Stomach (tissue), 9 donors: ENCODE measurements around the gene GLB1L2. TPM values are rescaled to one million over a fixed set of nuclear protein-coding genes. Genes with fewer than 3 reads are reported as not detected.
"Not testable (repeated sequence)": the region's sequence is repeated elsewhere in the genome, so short reads cannot be mapped to it uniquely, and the experiment has no call there.

Experiments used
- DNase-seq, 2 donors: peaks; one replicate each; pipeline versions ENCODE4 v3.0.0 to v3.0.0-alpha.2; 2013 to 2019
- H3K27ac ChIP-seq, 5 donors: fragments of 200-600 bp in 4 of 5; sonication (generic) in 4 of 5; one replicate each; pipeline ENCODE4 v1.5.1; 2013 to 2019; ENCODE audit warnings: mild to moderate bottlenecking in 1 of 5, moderate library complexity in 1 of 5
- H3K27me3 ChIP-seq, 3 donors: fragments of 200-600 bp; sonication (generic); one replicate each; pipeline ENCODE4 v1.5.1; 2017 to 2019; ENCODE audit warnings: mixed run types in 1 of 3
- H3K36me3 ChIP-seq, 4 donors: fragments of 200-600 bp; sonication (generic); 1 replicate in 3 of 4; 2 replicates in 1 of 4; pipeline ENCODE4 v1.5.1; 2016 to 2019
- H3K4me1 ChIP-seq, 4 donors: fragments of 200-600 bp; sonication (generic); one replicate each; pipeline ENCODE4 v1.5.1; 2016 to 2019
- H3K4me3 ChIP-seq, 4 donors: fragments of 200-600 bp; sonication (generic) in 3 of 4; one replicate each; pipeline ENCODE4 v1.5.1; 2016 to 2019; ENCODE audit warnings: mild to moderate bottlenecking in 1 of 4
- H3K9me3 ChIP-seq, 4 donors: fragments of 200-600 bp; sonication (generic); one replicate each; pipeline ENCODE4 v1.5.1; 2016 to 2019
- CTCF ChIP-seq, 7 experiments: fragments of 450-650 bp in 4 of 7; fragments of 200-600 bp in 3 of 7; sonication (generic) in 3 of 7; IDR thresholded peaks; one replicate each; pipeline ENCODE4 v1.5.1; 2016 to 2019; ENCODE audit warnings: antibody characterized with exemption in 7 of 7, control low read depth in 2 of 7, mild to moderate bottlenecking in 1 of 7
- EP300 ChIP-seq: sonication (generic); formaldehyde crosslinking; IDR thresholded peaks from one replicate; pipeline ENCODE4 v1.6.1; 2017; ENCODE audit warnings: antibody characterized with exemption
- POLR2A ChIP-seq, 4 donors: fragments of 450-650 bp; IDR thresholded peaks; one replicate each; pipeline ENCODE4 v1.6.1; 2016; ENCODE audit warnings: antibody characterized with exemption in 4 of 4, control low read depth in 2 of 4, mild to moderate bottlenecking in 1 of 4, moderate library complexity in 1 of 4
- POLR2AphosphoS5 ChIP-seq, 3 donors: sonication (generic); formaldehyde crosslinking; IDR thresholded peaks; one replicate each; pipeline ENCODE4 v1.6.1; 2016; ENCODE audit warnings: antibody characterized with exemption in 3 of 3
- WGBS, 5 donors: extraction: QIAGEN DNeasy Blood & Tissue Kit in 3 of 5; methylation state at CpG; one replicate each; pipeline versions ENCODE4 v1.1.5 to v1.1.7; 2013 to 2018; 5-methylcytosine and 5-hydroxymethylcytosine counted together
- intact Hi-C: fragments of 100-400 bp; cut with DNase I; formaldehyde crosslinking; loops from one replicate; pipeline ENCODE4 v1.15.1; 2023; ENCODE audit warnings: low total_unique reads
- polyA plus RNA-seq, 3 donors: library from polyadenylated mRNA; stranded (reverse); fragments of 200-250 nt; gene quantifications; one replicate each; pipeline ENCODE4 v1.2.3, GENCODE V29; 2013
- total RNA-seq, 5 donors: library from RNA; depleted of rRNA; stranded (reverse); fragments of >200 nt; gene quantifications; one replicate each; pipeline versions ENCODE4 v1.1.0 to v1.2.3, GENCODE V29; 2014 to 2016
- donor health status: healthy with polysubstance abuse.
- donor health status: Bipolar disorder and iron deficiency.
- donor health status: healthy.

The GLB1L2 gene
- total and polyA plus RNA-seq, 8 donors = 2.1 to 19.2 (median 5.3) TPM

- H3K4me3 ChIP-seq = no peak overlapping the region
- TF ChIP-seq EP300 (no peak), POLR2A (IDR thresholded peaks at IDR 0.05) (no peak), CTCF (IDR thresholded peaks at IDR 0.05) (no peak), POLR2AphosphoS5 (IDR thresholded peaks at IDR 0.05) (no peak)
- no peaks in the 10 kb centered on the region for H3K36me3 ChIP-seq
- H3K27ac ChIP-seq = no peak overlapping the region
- H3K9me3 ChIP-seq = peaks cover 0 to 16% (median 13%) of the 10 kb centered on the region in 4 donors
- no peaks in the 10 kb centered on the region for H3K4me1 ChIP-seq
- intact Hi-C loops = no loop called here
- WGBS, 5 donors = 82 to 93% (median 87%) methylated on average over 9 of the region's 9 CpGs
- peaks cover 0 to 16% (median 0%) of the 10 kb centered on the region in 3 donors for H3K27me3 ChIP-seq
- DNase-seq = no peak
Measured at GRCh38 chr11:134313821-134314607, 17.8 kb upstream of the GLB1L2 start.

GRCh38 chr11:134317103-134317502 is 14.7 kb upstream of the GLB1L2 start:
- TF ChIP-seq POLR2AphosphoS5 (IDR thresholded peaks at IDR 0.05) (no peak), POLR2A (IDR thresholded peaks at IDR 0.05) (no peak), CTCF (IDR thresholded peaks at IDR 0.05) (no peak), EP300 (no peak)
- peaks cover 0 to 7% (median 0%) of the 10 kb centered on the region in 3 donors for H3K27me3 ChIP-seq
- DNase-seq = no peak
- H3K4me1 ChIP-seq = no peaks in the 10 kb centered on the region
- H3K4me3 ChIP-seq = no peak overlapping the region
- WGBS, 5 donors = 91 to 96% (median 94%) methylated on average over 3 of the region's 3 CpGs
- H3K36me3 ChIP-seq = no peaks in the 10 kb centered on the region
- intact Hi-C loops = no loop called here
- peaks cover 0 to 30% (median 14%) of the 10 kb centered on the region in 4 donors for H3K9me3 ChIP-seq
- H3K27ac ChIP-seq = no peak overlapping the region

DNA sequence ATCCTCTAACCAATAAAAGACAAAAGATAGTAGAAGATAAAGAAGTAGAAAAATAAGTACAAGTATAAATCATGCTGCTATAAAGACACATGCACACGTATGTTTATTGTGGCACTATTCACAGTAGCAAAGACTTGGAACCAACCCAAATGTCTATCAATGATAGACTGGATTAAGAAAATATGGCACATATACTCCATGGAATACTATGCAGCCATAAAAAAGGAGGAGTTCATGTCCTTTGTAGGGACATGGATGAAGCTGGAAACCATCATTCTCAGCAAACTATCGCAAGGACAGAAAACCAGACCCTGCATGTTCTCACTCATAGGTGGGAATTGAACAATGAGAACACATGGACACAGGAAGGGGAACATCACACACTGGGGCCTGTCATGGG is 10.4 kb upstream of the GLB1L2 start:
- H3K4me3 ChIP-seq, DNase-seq, H3K4me1 ChIP-seq, H3K27ac ChIP-seq, H3K36me3 ChIP-seq, H3K27me3 ChIP-seq, intact Hi-C loops: not testable (repeated sequence)
- WGBS, 5 donors = 88 to 96% (median 90%) methylated on average over 2 of the region's 2 CpGs
- peaks cover 0 to 28% (median 14%) of the 10 kb centered on the region in 4 donors for H3K9me3 ChIP-seq

DNA sequence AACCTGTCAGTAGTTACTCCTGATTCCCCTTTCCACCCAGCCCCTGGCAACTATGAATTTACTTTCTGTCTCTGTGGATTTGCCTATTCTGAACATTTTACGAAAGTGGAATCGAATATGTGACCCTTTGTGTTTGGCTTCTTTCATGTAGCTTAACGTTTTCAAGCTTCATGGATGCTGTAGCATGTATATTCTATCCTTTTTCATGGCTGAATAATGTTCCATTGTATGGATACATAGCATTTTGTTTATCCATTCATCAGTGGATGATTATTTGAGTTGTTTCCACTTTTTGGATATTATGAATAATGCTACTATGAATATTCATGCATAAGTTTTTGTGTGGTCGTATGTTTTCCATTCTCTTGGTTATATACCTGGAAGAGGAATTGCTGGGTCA is 9.2 kb upstream of the GLB1L2 start:
- no peak overlapping the region for H3K27ac ChIP-seq
- TF ChIP-seq CTCF (IDR thresholded peaks at IDR 0.05) (no peak), POLR2AphosphoS5 (IDR thresholded peaks at IDR 0.05) (no peak), POLR2A (IDR thresholded peaks at IDR 0.05) (no peak), EP300 (no peak)
- no peaks in the 10 kb centered on the region for H3K27me3 ChIP-seq
- H3K36me3 ChIP-seq = no peaks in the 10 kb centered on the region
- DNase-seq = no peak
- no peak overlapping the region for H3K4me3 ChIP-seq
- intact Hi-C loops = no loop called here
- 83 to 90% (median 88%) methylated on average over 4 of the region's 4 CpGs for WGBS, 5 donors
- H3K4me1 ChIP-seq = no peaks in the 10 kb centered on the region
- H3K9me3 ChIP-seq = peaks cover 0 to 19% (median 4%) of the 10 kb centered on the region in 4 donors

DNA sequence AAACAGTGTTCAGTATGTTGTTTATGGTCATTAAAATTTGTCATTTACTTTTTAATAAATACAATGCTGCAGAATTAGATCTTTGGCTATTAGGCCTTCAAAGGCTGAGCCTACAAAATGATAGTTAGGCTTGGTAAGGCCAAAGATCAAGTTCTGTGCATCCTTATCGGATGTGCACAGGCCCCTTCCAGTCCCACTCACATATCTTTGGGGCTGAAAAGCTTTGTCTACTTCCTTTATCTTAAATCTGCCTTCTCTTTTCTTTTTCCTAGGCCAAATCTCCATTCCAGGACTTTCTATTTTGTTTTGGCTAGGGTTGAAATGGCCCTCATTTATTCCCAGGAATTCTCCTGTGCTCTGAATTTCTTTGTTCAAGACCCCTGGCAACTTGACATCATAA is 3.4 kb upstream of the GLB1L2 start:
- H3K36me3 ChIP-seq = no peaks in the 10 kb centered on the region
- H3K9me3 ChIP-seq = no peaks in the 10 kb centered on the region
- WGBS, 5 donors = 86 to 100% (median 89%) methylated on average over 1 of the region's 1 CpG
- intact Hi-C loops = no loop called here
- TF ChIP-seq EP300 (no peak), POLR2AphosphoS5 (IDR thresholded peaks at IDR 0.05) (no peak), POLR2A (IDR thresholded peaks at IDR 0.05) (no peak), CTCF (IDR thresholded peaks at IDR 0.05) (no peak)
- H3K27me3 ChIP-seq = peaks cover 0 to 28% (median 5%) of the 10 kb centered on the region in 3 donors
- H3K4me1 ChIP-seq = peaks cover 14 to 27% (median 23%) of the 10 kb centered on the region in 4 donors
- no peak overlapping the region for H3K27ac ChIP-seq
- no peak for DNase-seq
- no peak overlapping the region for H3K4me3 ChIP-seq
